ENCODE measurements around the gene EFCAB9. TPM values are rescaled to one million over a fixed set of nuclear protein-coding genes. Genes with fewer than 3 reads are reported as not detected.
A peak's percentile ranks its signal among the peaks of the same experiment; 100 is the strongest.
"Not testable (repeated sequence)": the region's sequence is repeated elsewhere in the genome, so short reads cannot be mapped to it uniquely, and the experiment has no call there.

The EFCAB9 gene
- total and polyA plus RNA-seq, 12 donors, result not detected

DNA sequence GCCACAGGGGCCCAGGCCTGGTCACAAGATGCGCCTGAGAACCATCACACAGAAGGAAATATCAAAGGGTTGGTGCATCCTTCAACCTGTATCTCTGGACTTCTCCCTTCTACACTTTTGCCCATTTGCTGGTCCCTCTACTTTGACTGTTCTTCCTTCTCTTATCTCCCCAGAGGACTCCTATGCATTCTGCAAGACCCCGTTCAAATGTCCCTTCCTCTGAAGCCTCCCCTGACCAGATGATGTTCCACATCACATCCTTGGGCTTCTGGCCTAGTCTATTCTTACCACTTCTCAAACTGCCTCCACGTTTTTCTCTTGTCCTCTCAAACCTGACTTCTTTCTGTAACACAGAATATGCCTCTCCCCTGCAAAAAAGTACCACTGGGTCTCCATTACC lies 40.3 kb upstream of the EFCAB9 start:
- peaks cover 0 to 5% of the 10 kb centered on the region in 2 donors for H3K4me1 ChIP-seq (replicated peaks in 1 of 2)
- no peak for TF ChIP-seq POLR2A (IDR thresholded peaks at IDR 0.05)
- TF ChIP-seq, protein P1, sequence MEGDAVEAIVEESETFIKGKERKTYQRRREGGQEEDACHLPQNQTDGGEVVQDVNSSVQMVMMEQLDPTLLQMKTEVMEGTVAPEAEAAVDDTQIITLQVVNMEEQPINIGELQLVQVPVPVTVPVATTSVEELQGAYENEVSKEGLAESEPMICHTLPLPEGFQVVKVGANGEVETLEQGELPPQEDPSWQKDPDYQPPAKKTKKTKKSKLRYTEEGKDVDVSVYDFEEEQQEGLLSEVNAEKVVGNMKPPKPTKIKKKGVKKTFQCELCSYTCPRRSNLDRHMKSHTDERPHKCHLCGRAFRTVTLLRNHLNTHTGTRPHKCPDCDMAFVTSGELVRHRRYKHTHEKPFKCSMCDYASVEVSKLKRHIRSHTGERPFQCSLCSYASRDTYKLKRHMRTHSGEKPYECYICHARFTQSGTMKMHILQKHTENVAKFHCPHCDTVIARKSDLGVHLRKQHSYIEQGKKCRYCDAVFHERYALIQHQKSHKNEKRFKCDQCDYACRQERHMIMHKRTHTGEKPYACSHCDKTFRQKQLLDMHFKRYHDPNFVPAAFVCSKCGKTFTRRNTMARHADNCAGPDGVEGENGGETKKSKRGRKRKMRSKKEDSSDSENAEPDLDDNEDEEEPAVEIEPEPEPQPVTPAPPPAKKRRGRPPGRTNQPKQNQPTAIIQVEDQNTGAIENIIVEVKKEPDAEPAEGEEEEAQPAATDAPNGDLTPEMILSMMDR (IDR thresholded peaks at IDR 0.05), result no peak
- H3K27ac ChIP-seq, result no peak overlapping the region
- WGBS, 4 donors, result 86 to 93% (median 91%) methylated on average over 3 of the region's 3 CpGs
- no peak overlapping the region for H3K4me3 ChIP-seq
- intact Hi-C loops (cut with DNase I), result no loop called here
- H3K9me3 ChIP-seq (replicated peaks in 1 of 3), result no peaks in the 10 kb centered on the region
- no peak for DNase-seq
- H3K27me3 ChIP-seq, result no peaks in the 10 kb centered on the region
- peaks cover 0 to 8% of the 10 kb centered on the region in 2 donors for H3K36me3 ChIP-seq (replicated peaks in 1 of 2)

DNA sequence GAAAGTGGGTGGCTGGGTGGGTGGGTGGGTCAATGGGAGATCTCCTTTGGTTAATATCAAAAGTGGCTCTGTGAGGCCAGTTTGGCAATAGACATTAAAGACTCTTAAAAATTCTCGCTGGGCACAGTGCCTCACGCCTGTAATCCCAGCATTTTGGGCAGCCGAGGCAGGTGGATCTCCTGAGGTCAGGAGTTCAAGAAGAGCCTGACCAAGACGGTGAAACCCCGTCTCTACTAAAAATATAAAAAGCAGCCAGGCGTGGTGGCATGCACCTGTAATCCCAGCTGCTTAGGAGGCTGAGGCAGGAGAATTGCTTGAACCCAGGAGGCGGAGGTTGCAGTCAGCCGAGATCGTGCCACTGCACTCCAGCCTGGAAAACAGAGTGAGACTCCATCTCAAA lies 38.9 kb upstream of the EFCAB9 start:
- H3K4me1 ChIP-seq (replicated peaks in 1 of 2); H3K27me3 ChIP-seq; DNase-seq; H3K27ac ChIP-seq; intact Hi-C loops (cut with DNase I); H3K4me3 ChIP-seq; H3K9me3 ChIP-seq (replicated peaks in 1 of 3); H3K36me3 ChIP-seq (replicated peaks in 1 of 2): not testable (repeated sequence)
- WGBS, 4 donors, result 89 to 95% (median 94%) methylated on average over 9 of the region's 9 CpGs

DNA sequence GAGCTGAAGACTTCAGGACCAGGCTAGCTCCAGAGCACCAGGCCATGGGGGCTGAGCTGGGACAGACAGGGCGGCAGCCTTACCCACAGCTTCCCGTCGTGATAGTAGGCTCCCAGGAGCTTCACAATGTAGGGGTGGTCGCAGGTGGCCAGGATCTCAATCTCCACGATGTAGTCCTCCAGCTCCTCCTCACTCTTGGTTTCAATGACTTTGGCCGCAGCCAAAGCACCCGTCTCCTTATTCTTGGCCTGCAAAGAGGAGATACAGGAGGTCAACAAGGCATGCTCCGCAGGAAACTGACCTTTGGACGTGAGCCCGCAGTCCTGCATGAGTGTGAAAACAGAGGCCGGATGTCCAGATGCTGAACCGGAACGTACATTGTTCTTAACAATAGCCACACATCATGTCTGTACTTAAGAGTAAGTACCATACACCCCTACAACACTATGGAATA lies 37.4 kb upstream of the EFCAB9 start:
- H3K36me3 ChIP-seq (replicated peaks in 1 of 2), result peaks cover 0 to 8% of the 10 kb centered on the region in 2 donors

DNA sequence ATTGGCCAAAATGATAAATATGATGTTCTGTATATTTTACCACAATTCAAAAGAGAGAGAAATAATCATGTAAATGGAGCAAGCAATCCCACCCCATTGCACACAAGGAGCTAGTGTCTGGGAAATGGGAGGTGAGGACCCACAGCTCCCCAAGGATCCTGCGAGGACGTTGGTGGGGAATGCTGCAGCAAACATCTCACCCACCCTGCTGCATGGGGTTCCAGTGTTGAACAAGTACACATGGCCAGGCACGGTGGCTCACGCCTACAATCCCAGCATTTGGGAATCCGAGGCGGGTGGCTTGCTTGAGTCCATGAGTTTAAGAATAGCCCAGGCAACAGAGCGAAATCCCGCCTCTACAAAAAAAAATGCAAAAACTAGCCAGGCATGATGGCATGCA lies 35.0 kb upstream of the EFCAB9 start:
- H3K4me1 ChIP-seq (replicated peaks in 1 of 2), result peaks cover 7 to 20% of the 10 kb centered on the region in 2 donors
- TF ChIP-seq, protein P1 (IDR thresholded peaks at IDR 0.05), result no peak
- no peak for TF ChIP-seq POLR2A (IDR thresholded peaks at IDR 0.05)
- WGBS, 4 donors, result 91 to 95% (median 92%) methylated on average over 6 to 8 of the region's 8 CpGs
- no peak for DNase-seq
- H3K27ac ChIP-seq, result no peak overlapping the region
- H3K27me3 ChIP-seq, result no peaks in the 10 kb centered on the region
- H3K36me3 ChIP-seq (replicated peaks in 1 of 2), result peaks cover 0 to 8% of the 10 kb centered on the region in 2 donors
- intact Hi-C loops (cut with DNase I), result no loop called here
- H3K4me3 ChIP-seq, result no peak overlapping the region
- H3K9me3 ChIP-seq (replicated peaks in 1 of 3), result no peaks in the 10 kb centered on the region

More for the DNA sequence above, 37.4 kb upstream of the EFCAB9 start:
- DNase-seq, result peak in 5 of 7 donors; percentile 43 to 84 (median 64)
- no peak overlapping the region for H3K27ac ChIP-seq
- H3K27me3 ChIP-seq, result no peaks in the 10 kb centered on the region
- intact Hi-C loops (cut with DNase I), result no loop called here
- TF ChIP-seq, protein P1 (IDR thresholded peaks at IDR 0.05), result no peak
- no peak for TF ChIP-seq POLR2A (IDR thresholded peaks at IDR 0.05)
- H3K9me3 ChIP-seq (replicated peaks in 1 of 3), result no peaks in the 10 kb centered on the region
- no peaks in the 10 kb centered on the region for H3K4me1 ChIP-seq (replicated peaks in 1 of 2)
- 59 to 81% (median 70%) methylated on average over 9 to 13 of the region's 13 CpGs for WGBS, 4 donors
- H3K4me3 ChIP-seq, result no peak overlapping the region

DNA sequence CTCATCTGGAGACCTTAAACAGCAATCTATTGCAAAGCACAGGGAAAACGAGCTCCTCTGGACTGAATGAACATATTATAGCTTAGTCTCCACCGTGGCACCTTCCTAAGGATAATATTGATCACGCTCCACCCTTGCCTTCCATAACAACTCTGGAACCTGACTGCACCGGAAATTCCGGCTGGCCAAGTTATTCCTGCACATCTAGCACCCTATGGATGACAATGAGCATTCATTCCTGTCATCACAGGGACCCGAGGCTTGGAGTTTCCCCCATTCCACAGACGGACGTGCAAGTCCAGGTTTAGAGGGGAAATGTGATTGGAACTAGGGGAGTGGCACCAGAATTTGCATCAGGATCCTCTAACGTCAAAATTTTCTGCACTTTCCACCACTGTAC lies 33.5 kb upstream of the EFCAB9 start:
- WGBS, 4 donors, result 83 to 93% (median 86%) methylated on average over 9 of the region's 9 CpGs
- Histone ChIP-seq H3K4me3 (no peak overlapping the region), H3K4me1 (replicated peaks in 1 of 2) (peaks cover 21 to 34% of the 10 kb centered on the region in 2 donors), H3K27me3 (no peaks in the 10 kb centered on the region), H3K27ac (no peak overlapping the region), H3K36me3 (replicated peaks in 1 of 2) (peaks cover 0 to 8% of the 10 kb centered on the region in 2 donors), H3K9me3 (replicated peaks in 1 of 3) (no peaks in the 10 kb centered on the region)
- intact Hi-C loops (cut with DNase I), result no loop called here
- DNase-seq, result no peak
- no peak for TF ChIP-seq POLR2A (IDR thresholded peaks at IDR 0.05)
- TF ChIP-seq, protein P1 (IDR thresholded peaks at IDR 0.05), result no peak

Data from adrenal gland (tissue), 12 donors.